DND-41 (cell line): ENCODE measurements around the gene HAPLN3.

Experiments
- EZH2 ChIP-seq: IDR thresholded peaks from 3 replicates; pipeline ENCODE4 v1.6.1; 2012; ENCODE audit warnings: borderline replicate concordance, low read depth, mild to moderate bottlenecking, moderate library complexity, low read length, inconsistent platforms; ENCODE audit not compliant: severe bottlenecking
- TF ChIP-seq, protein P1 (sequence below): IDR thresholded peaks from 2 replicates; pipeline ENCODE4 v1.5.1; 2012; ENCODE audit warnings: borderline replicate concordance, low read length, moderate library complexity, mild to moderate bottlenecking; ENCODE audit not compliant: poor library complexity, severe bottlenecking; ENCODE audit errors: extremely low read depth

DNA sequence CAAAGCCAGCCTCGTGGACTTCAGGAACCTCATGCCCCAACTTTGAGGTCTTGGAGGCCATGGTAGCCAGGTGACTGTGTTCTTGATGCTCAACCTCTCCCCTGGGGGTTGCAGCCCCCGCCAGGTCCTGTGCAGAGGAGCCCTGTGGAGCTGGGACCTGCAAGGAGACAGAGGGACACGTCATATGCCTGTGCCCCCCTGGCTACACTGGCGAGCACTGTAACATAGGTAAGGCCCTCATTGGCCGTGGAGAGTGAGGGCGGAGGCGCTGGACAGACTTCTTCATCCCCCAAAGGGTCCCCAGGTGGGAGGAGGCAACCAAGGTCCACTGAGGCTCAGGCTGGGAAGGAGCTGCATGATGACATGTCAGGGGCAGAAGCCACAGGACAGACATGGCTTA is 35.1 kb downstream of the HAPLN3 start:
- TF ChIP-seq, protein P1, sequence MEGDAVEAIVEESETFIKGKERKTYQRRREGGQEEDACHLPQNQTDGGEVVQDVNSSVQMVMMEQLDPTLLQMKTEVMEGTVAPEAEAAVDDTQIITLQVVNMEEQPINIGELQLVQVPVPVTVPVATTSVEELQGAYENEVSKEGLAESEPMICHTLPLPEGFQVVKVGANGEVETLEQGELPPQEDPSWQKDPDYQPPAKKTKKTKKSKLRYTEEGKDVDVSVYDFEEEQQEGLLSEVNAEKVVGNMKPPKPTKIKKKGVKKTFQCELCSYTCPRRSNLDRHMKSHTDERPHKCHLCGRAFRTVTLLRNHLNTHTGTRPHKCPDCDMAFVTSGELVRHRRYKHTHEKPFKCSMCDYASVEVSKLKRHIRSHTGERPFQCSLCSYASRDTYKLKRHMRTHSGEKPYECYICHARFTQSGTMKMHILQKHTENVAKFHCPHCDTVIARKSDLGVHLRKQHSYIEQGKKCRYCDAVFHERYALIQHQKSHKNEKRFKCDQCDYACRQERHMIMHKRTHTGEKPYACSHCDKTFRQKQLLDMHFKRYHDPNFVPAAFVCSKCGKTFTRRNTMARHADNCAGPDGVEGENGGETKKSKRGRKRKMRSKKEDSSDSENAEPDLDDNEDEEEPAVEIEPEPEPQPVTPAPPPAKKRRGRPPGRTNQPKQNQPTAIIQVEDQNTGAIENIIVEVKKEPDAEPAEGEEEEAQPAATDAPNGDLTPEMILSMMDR = no peak
- TF ChIP-seq EZH2 = no peak
